ENCODE measurements around the gene KCNJ6. TPM values are rescaled to one million over a fixed set of nuclear protein-coding genes. Genes with fewer than 3 reads are reported as not detected.

KCNJ6 gene
- total and polyA plus RNA-seq, 10 of the 15 experiments (the other 5 are each of a cell fraction or from before 2014, with no cell fraction given), result 0.03 to 0.07 (median 0.04) TPM; not detected in 7

DNA sequence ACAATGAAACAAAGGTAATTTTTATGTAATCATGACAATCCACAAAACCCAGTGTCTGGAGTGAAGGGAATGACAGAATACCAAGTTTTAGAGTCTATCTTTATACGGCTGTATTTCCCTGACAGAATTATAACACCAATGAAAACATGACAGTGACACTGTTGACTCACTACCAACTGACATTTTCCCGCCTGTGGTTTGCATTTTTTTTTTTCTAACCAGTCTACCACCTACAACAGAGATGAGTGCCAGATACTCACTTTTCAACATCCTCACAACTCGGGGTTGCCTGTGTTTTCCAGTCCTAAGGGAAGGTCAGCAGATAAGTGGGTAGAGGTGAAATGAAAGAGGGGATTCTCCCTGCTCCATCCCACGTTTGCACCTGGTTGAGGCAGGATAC, 118.9 kb downstream of the KCNJ6 start (continued):
- TF ChIP-seq, protein P1, sequence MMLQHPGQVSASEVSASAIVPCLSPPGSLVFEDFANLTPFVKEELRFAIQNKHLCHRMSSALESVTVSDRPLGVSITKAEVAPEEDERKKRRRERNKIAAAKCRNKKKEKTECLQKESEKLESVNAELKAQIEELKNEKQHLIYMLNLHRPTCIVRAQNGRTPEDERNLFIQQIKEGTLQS (IDR thresholded peaks at IDR 0.05; ENCODE audit: borderline replicate concordance, extremely low read depth, low read depth, low read length), result no peak
- TF ChIP-seq ZNF24 (IDR thresholded peaks at IDR 0.05) (no peak), NBN (IDR thresholded peaks at IDR 0.05) (no peak), SMC3 (IDR thresholded peaks at IDR 0.05; ENCODE audit: borderline replicate concordance, low read length) (no peak), PML (IDR thresholded peaks at IDR 0.05; ENCODE audit: low read length) (no peak), ASH2L (IDR thresholded peaks at IDR 0.05; ENCODE audit: borderline replicate concordance, low read depth) (no peak), POLR2A (IDR thresholded peaks at IDR 0.05; ENCODE audit: low read depth, low read length) (no peak), MTA3 (IDR thresholded peaks at IDR 0.05; ENCODE audit: borderline replicate concordance, low read length) (no peak), SMAD1 (IDR thresholded peaks at IDR 0.05; ENCODE audit: low read depth, partially characterized antibody) (no peak), DPF2 (IDR thresholded peaks at IDR 0.05) (no peak), GABPA (IDR thresholded peaks at IDR 0.05; ENCODE audit: low read depth) (no peak), SUZ12 (IDR thresholded peaks at IDR 0.05; ENCODE audit: unreplicated experiment) (no peak)

GRCh38 chr21:37796011-37796410, 120.2 kb downstream of the KCNJ6 start:
- TF ChIP-seq RCOR1 (conservative IDR thresholded peaks at IDR 0.05; ENCODE audit: low read depth, low read length) (no peak), LARP7 (IDR thresholded peaks at IDR 0.05) (no peak), NFIC (IDR thresholded peaks at IDR 0.05; ENCODE audit: low read depth, low read length) (no peak)
- no peaks in the 10 kb centered on the region for H3K36me3 ChIP-seq (ENCODE audit: control insufficient read depth in 2 of 2, insufficient read depth in 2 of 2, low read length in 1 of 2)
- no peaks in the 10 kb centered on the region for H3K4me1 ChIP-seq (ENCODE audit: control insufficient read depth, insufficient read depth, low read length)
- H3K9me3 ChIP-seq (replicated peaks; ENCODE audit: control insufficient read depth, insufficient read depth, low read length), result no peaks in the 10 kb centered on the region
- H3K4me3 ChIP-seq, result no peak overlapping the region
- ChIA-PET SMC1A (ENCODE audit: uncharacterized antibody, unreplicated experiment) (no interaction called here), RAD21 (ENCODE audit: unreplicated experiment) (no interaction called here), CTCF (no interaction called here), POLR2A (no interaction called here)
- H3K4me2 ChIP-seq (ENCODE audit: control insufficient read depth, insufficient read depth), result no peak overlapping the region
- no TSS peak for BruUV-seq (replicated peaks)
- H3K9ac ChIP-seq (ENCODE audit: control insufficient read depth, insufficient read depth, low read length), result no peak overlapping the region
- WGBS (ENCODE audit: insufficient coverage, insufficient replicate concordance, low lambda C conversion rate, missing lambda C conversion rate), result 42% methylated on average over 13 of the region's 13 CpGs
- H3K27me3 ChIP-seq (replicated peaks in 1 of 2; ENCODE audit: control insufficient read depth in 2 of 2, insufficient read depth in 2 of 2, low read length in 1 of 2), result no peaks in the 10 kb centered on the region
- DNase-seq (ENCODE audit: low read depth, low spot score) (no peak), ATAC-seq (no peak), FAIRE-seq (no peak)
- H4K20me1 ChIP-seq (ENCODE audit: control insufficient read depth, insufficient read depth), result no peaks in the 10 kb centered on the region
- H2AFZ ChIP-seq (ENCODE audit: control insufficient read depth, low read depth, low read length), result no peak overlapping the region
- H3K79me2 ChIP-seq (ENCODE audit: control insufficient read depth, insufficient read depth, low read length), result no peaks in the 10 kb centered on the region
- H3K27ac ChIP-seq (ENCODE audit: control insufficient read depth, insufficient read depth), result no peak overlapping the region
- intact Hi-C loops (cut with micrococcal nuclease; ENCODE audit: unreplicated experiment), result no loop called here
- in situ Hi-C loops (cut with MboI), result no loop called here

Data from GM12878 (cell line).